Panc1 (cell line): ENCODE data around the gene ADPRHL1. TPM values are rescaled to one million over a fixed set of nuclear protein-coding genes. Genes with fewer than 3 reads are reported as not detected.

Source experiments
- ATAC-seq: fragments of 200-7000 bp; cut with Tn5 transposase; 2 replicates; pipeline ENCODE4 v1.9.1; 2020; ENCODE audit warnings: mild to moderate bottlenecking, moderate library complexity
- BruUV-seq: library from RNA; stranded (reverse); fragments of 400-500 nt; replicated peaks from 2 replicates; lab custom pipeline; 2021; lab: Mats Ljungman, UMichigan
- CTCF ChIA-PET: fragments of 300-600 bp; sonication (Branson Sonifier 250); formaldehyde crosslinking; loops from one replicate; lab custom pipeline; 2022; ENCODE audit warnings: antibody characterized with exemption; lab: Charles Lee
- POLR2A ChIA-PET: fragments of 300-600 bp; sonication (Branson Sonifier 250); formaldehyde crosslinking; loops from one replicate; lab custom pipeline; 2022; ENCODE audit warnings: antibody characterized with exemption; lab: Charles Lee
- DNase-seq: peaks from one replicate; pipeline ENCODE4 v3.0.0-alpha.2; 2010; ENCODE audit warnings: low read depth, low spot score
- H3K27ac ChIP-seq: 2 replicates; pipeline ENCODE4 v1.5.1; 2011; ENCODE audit warnings: mild to moderate bottlenecking, low read length, inconsistent platforms
- H3K27me3 ChIP-seq: fragments of 200-500 bp; sonication (Bioruptor generic); 2 replicates; pipeline ENCODE4 v1.6.0; 2014; ENCODE audit warnings: low read length, inconsistent platforms; ENCODE audit not compliant: control insufficient read depth, insufficient read depth
- H3K36me3 ChIP-seq: fragments of 200-500 bp; sonication (Bioruptor generic); 2 replicates; pipeline ENCODE4 v1.5.1; 2014; ENCODE audit warnings: inconsistent platforms, mild to moderate bottlenecking, low read length, moderate library complexity; ENCODE audit not compliant: control insufficient read depth, insufficient read depth
- H3K4me1 ChIP-seq: 2 replicates; pipeline ENCODE4 v1.5.1; 2011; ENCODE audit warnings: inconsistent platforms, mild to moderate bottlenecking, low read length, moderate library complexity; ENCODE audit not compliant: control insufficient read depth, insufficient read depth
- H3K4me3 ChIP-seq, 2 experiments: 2 replicates each; pipeline ENCODE4 v1.5.1; 2011 to 2012; ENCODE audit warnings: low read depth in 2 of 2, low read length in 2 of 2, mild to moderate bottlenecking in 2 of 2, inconsistent platforms in 1 of 2, moderate library complexity in 1 of 2
- H3K9me3 ChIP-seq: fragments of 200-500 bp; sonication (Bioruptor generic); 2 replicates; pipeline ENCODE4 v1.5.1; 2014; ENCODE audit warnings: low read depth, mild to moderate bottlenecking, inconsistent platforms, low read length, moderate library complexity; ENCODE audit not compliant: control insufficient read depth, insufficient read depth
- POLR2AphosphoS5 ChIP-seq: IDR thresholded peaks from 2 replicates; pipeline ENCODE4 v1.6.1; 2012; ENCODE audit warnings: mild to moderate bottlenecking, low read depth, low read length, moderate library complexity
- REST ChIP-seq, 2 experiments: IDR thresholded peaks; 2 replicates each; pipeline ENCODE4 v1.6.1; 2011 to 2012; ENCODE audit warnings: low read depth in 2 of 2, control low read depth in 1 of 2, low read length in 1 of 2, mild to moderate bottlenecking in 1 of 2, moderate library complexity in 1 of 2; ENCODE audit not compliant: insufficient read depth in 1 of 2
- SIN3A ChIP-seq: IDR thresholded peaks from 2 replicates; pipeline ENCODE4 v1.6.1; 2012; ENCODE audit warnings: low read depth, mild to moderate bottlenecking, low read length, moderate library complexity, borderline replicate concordance; ENCODE audit not compliant: insufficient read depth
- TCF7L2 ChIP-seq: IDR thresholded peaks from 2 replicates; pipeline ENCODE4 v1.6.1; 2011; ENCODE audit warnings: mild to moderate bottlenecking, low read depth, low read length, inconsistent platforms
- in situ Hi-C: cut with HindIII; loops from 2 replicates; pipeline ENCODE4 v1.10.0; 2016; ENCODE audit warnings: low sequenced_read_pairs, low pct_unique_long_range_greater_than_20kb
- intact Hi-C: fragments of 100-400 bp; cut with micrococcal nuclease; formaldehyde crosslinking; loops from one replicate; pipeline ENCODE4 v1.10.0; 2022; ENCODE audit not compliant: unreplicated experiment
- total RNA-seq: library from RNA; stranded (reverse); gene quantifications from one replicate; pipeline ENCODE4 v1.2.1, GENCODE V29; 2021; ENCODE audit not compliant: unreplicated experiment
- TF ChIP-seq, protein P1 (sequence below): fragments of 450-650 bp; IDR thresholded peaks from 2 replicates; pipeline ENCODE4 v1.5.1; 2017; ENCODE audit warnings: mild to moderate bottlenecking

ADPRHL1 gene
- total RNA-seq, 1 experiment from 2014 or later = 4.8 TPM

- Histone ChIP-seq H3K27me3 (no peaks in the 10 kb centered on the region), H3K4me1 (no peaks in the 10 kb centered on the region), H3K4me3 (no peak overlapping the region), H3K36me3 (no peaks in the 10 kb centered on the region; the same call in none of the 2 replicates), H3K9me3 (no peaks in the 10 kb centered on the region), H3K27ac (no peak overlapping the region)
- intact Hi-C loops (no loop called here), in situ Hi-C loops (no loop called here)
- ChIA-PET POLR2A (no interaction called here), CTCF (no interaction called here)
- DNase-seq = no peak
- TF ChIP-seq POLR2AphosphoS5 (no peak), REST (IDR thresholded peaks at IDR 0.05; ENCODE audit: insufficient read depth in 1 of 2, low read depth in 2 of 2, low read length in 1 of 2) (no peak), TCF7L2 (no peak), SIN3A (no peak)
- TF ChIP-seq, protein P1, sequence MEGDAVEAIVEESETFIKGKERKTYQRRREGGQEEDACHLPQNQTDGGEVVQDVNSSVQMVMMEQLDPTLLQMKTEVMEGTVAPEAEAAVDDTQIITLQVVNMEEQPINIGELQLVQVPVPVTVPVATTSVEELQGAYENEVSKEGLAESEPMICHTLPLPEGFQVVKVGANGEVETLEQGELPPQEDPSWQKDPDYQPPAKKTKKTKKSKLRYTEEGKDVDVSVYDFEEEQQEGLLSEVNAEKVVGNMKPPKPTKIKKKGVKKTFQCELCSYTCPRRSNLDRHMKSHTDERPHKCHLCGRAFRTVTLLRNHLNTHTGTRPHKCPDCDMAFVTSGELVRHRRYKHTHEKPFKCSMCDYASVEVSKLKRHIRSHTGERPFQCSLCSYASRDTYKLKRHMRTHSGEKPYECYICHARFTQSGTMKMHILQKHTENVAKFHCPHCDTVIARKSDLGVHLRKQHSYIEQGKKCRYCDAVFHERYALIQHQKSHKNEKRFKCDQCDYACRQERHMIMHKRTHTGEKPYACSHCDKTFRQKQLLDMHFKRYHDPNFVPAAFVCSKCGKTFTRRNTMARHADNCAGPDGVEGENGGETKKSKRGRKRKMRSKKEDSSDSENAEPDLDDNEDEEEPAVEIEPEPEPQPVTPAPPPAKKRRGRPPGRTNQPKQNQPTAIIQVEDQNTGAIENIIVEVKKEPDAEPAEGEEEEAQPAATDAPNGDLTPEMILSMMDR = no peak
- no peak for ATAC-seq
- BruUV-seq = no TSS peak
Observed at GRCh38 chr13:113460599-113460998, 7.3 kb upstream of the ADPRHL1 start.

- in situ Hi-C loops (no loop called here), intact Hi-C loops (no loop called here)
- DNase-seq (no peak), ATAC-seq (no peak)
- Histone ChIP-seq H3K4me1 (no peaks in the 10 kb centered on the region), H3K36me3 (no peaks in the 10 kb centered on the region; the same call in none of the 2 replicates), H3K27ac (no peak overlapping the region), H3K9me3 (no peaks in the 10 kb centered on the region), H3K4me3 (no peak overlapping the region), H3K27me3 (no peaks in the 10 kb centered on the region)
- ChIA-PET POLR2A (no interaction called here), CTCF (no interaction called here)
- TF ChIP-seq, protein P1 = no peak
- TF ChIP-seq TCF7L2 = no peak
- TF ChIP-seq SIN3A = no peak
- no peak for TF ChIP-seq POLR2AphosphoS5
- no peak for TF ChIP-seq REST (IDR thresholded peaks at IDR 0.05; ENCODE audit: insufficient read depth in 1 of 2, low read depth in 2 of 2, low read length in 1 of 2)
- no TSS peak for BruUV-seq
Observed at GRCh38 chr13:113460064-113460555, 6.8 kb upstream of the ADPRHL1 start.
